GM19035 (cell line): Measurements from ENCODE around the gene NEURL3.

Experiments
- ATAC-seq: cut with Tn5 transposase; IDR thresholded peaks from one replicate; pipeline ENCODE4 v1.9.1; 2021; ENCODE audit not compliant: unreplicated experiment

The NEURL3 gene

GRCh38 chr2:96540136-96540535 lies 35.0 kb upstream of the NEURL3 start:
- no peak for ATAC-seq

- no peak for ATAC-seq
Observed at GRCh38 chr2:96539215-96539920, 34.2 kb upstream of the NEURL3 start.

GRCh38 chr2:96538487-96539214 lies 33.5 kb upstream of the NEURL3 start:
- no peak for ATAC-seq

- ATAC-seq, result no peak
Observed at GRCh38 chr2:96537734-96538486, 32.8 kb upstream of the NEURL3 start.

GRCh38 chr2:96537066-96537733 lies 32.0 kb upstream of the NEURL3 start:
- ATAC-seq, result peak; percentile 57

GRCh38 chr2:96536445-96537065 lies 31.4 kb upstream of the NEURL3 start, which contains the start of gene ARID5A:
TSS of gene ARID5A (plus strand) at chr2:96536752. CDS start at chr2:96536827, 75 bp downstream.
- peak; percentile 47 for ATAC-seq

- no peak for ATAC-seq
Observed at GRCh38 chr2:96535331-96535730, 30.2 kb upstream of the NEURL3 start.

GRCh38 chr2:96534701-96535181 lies 29.6 kb upstream of the NEURL3 start:
- ATAC-seq, result no peak

GRCh38 chr2:96534141-96534540 lies 29.0 kb upstream of the NEURL3 start:
- ATAC-seq, result no peak

GRCh38 chr2:96533292-96534073 lies 28.3 kb upstream of the NEURL3 start:
- no peak for ATAC-seq

- no peak for ATAC-seq
Observed at GRCh38 chr2:96532641-96533291, 27.6 kb upstream of the NEURL3 start.

- ATAC-seq, result peak; percentile 24
Observed at GRCh38 chr2:96531872-96532505, 26.8 kb upstream of the NEURL3 start.

- no peak for ATAC-seq
Observed at GRCh38 chr2:96531366-96531765, 26.2 kb upstream of the NEURL3 start.

- ATAC-seq, result no peak
Observed at GRCh38 chr2:96530474-96531357, 25.6 kb upstream of the NEURL3 start.

GRCh38 chr2:96530144-96530430 lies 24.9 kb upstream of the NEURL3 start:
- no peak for ATAC-seq

GRCh38 chr2:96529376-96530143 lies 24.4 kb upstream of the NEURL3 start:
- ATAC-seq, result no peak

GRCh38 chr2:96528700-96529375 lies 23.7 kb upstream of the NEURL3 start:
- ATAC-seq, result no peak
